BLaER1 treated with 17β-estradiol and CSF1 and Interleukin-3, amounts not matched to agents 10 nM and 100 nM (cell line): ENCODE measurements around the gene UQCRH.

Experiments
- H3K27ac ChIP-seq, 11 experiments: shearing (Covaris generic); formaldehyde crosslinking; 2 replicates each; pipeline ENCODE4 v1.8.1; 2022
- H3K27me3 ChIP-seq, 11 experiments: shearing (Covaris generic); formaldehyde crosslinking; 2 replicates each; pipeline ENCODE4 v1.8.1; 2022
- H3K36me3 ChIP-seq, 11 experiments: shearing (Covaris generic); formaldehyde crosslinking; 2 replicates each; pipeline ENCODE4 v1.8.1; 2022
- H3K4me1 ChIP-seq, 10 experiments: shearing (Covaris generic); formaldehyde crosslinking; 2 replicates each; pipeline ENCODE4 v1.8.1; 2022
- H3K4me2 ChIP-seq, 11 experiments: shearing (Covaris generic); formaldehyde crosslinking; 2 replicates each; pipeline ENCODE4 v1.8.1; 2022
- H3K4me3 ChIP-seq, 10 experiments: shearing (Covaris generic); formaldehyde crosslinking; 2 replicates each; pipeline ENCODE4 v1.8.1; 2022
- H3K9ac ChIP-seq, 11 experiments: shearing (Covaris generic); formaldehyde crosslinking; 2 replicates each; pipeline ENCODE4 v1.8.1; 2022
- H3K9me3 ChIP-seq, 11 experiments: shearing (Covaris generic); formaldehyde crosslinking; replicated peaks in 1 of 11; 2 replicates each; pipeline ENCODE4 v1.8.1; 2022
- H4K20me1 ChIP-seq, 11 experiments: shearing (Covaris generic); formaldehyde crosslinking; 2 replicates each; pipeline ENCODE4 v1.8.1; 2022
- Cebpa-rat ChIP-seq, 11 experiments: shearing (Covaris generic); IDR thresholded peaks; 2 replicates each; pipeline ENCODE4 v1.8.1; 2022

Gene UQCRH

DNA sequence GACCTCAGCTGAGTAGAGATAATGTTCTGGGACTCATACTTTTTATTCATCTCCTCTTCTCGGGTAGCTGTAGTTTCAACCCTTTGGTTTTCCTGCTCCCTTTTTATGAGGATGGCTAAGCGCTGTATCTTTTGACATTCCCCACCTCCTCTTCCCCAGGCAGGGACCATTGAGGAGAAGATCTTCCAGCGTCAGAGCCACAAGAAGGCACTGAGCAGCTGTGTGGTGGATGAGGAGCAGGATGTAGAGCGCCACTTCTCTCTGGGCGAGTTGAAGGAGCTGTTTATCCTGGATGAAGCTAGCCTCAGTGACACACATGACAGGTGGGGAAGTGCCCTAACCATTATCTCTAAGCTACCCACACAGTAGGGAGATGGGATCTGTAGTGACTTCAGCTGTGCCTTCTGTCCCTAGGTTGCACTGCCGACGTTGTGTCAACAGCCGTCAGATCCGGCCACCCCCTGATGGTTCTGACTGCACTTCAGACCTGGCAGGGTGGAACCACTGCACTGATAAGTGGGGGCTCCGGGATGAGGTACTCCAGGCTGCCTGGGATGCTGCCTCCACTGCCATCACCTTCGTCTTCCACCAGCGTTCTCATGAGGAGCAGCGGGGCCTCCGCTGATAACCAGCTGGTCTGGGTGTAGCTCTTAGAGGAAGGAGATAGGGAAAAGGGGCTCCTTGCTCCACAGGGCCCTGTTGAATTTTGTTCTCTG, 25.7 kb upstream of the UQCRH start:
- Histone ChIP-seq H4K20me1 (peaks cover 0 to 40% (median 27%) of the 10 kb centered on the region in 11 experiments; a peak in 16 of 22 replicates), H3K4me1 (peaks cover 0 to 3% (median 0%) of the 10 kb centered on the region in 10 experiments; a peak in 1 of 20 replicates), H3K4me2 (no peak overlapping the region), H3K36me3 (peaks cover 54 to 100% (median 100%) of the 10 kb centered on the region in 11 experiments), H3K9ac (no peak overlapping the region), H3K27me3 (no peaks in the 10 kb centered on the region), H3K27ac (no peak overlapping the region), H3K9me3 (no peaks in the 10 kb centered on the region), H3K4me3 (no peak overlapping the region)
- no peak for TF ChIP-seq Cebpa-rat (IDR thresholded peaks at IDR 0.05)

DNA sequence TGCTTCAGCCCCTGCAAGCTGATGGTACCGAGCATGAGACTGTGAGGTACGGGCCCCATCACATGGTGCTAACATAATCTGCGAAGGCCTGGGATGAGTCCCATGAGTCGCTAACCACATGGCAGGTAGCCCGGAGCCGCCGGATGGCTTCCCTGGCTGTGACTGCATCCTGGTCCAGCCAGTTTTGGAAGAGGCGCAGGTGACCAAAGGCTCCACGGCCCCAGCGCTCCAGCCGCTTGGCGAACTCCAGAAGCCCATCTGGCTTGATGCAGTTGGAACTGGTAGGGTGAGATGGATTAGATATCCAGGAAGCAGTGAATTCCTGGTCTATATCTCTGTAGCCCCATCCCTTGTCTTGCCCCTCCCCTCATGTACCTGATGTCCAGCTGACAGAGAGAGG, 24.7 kb upstream of the UQCRH start:
- no peak overlapping the region for H3K4me3 ChIP-seq
- H3K27me3 ChIP-seq: no peaks in the 10 kb centered on the region
- H3K9ac ChIP-seq: no peak overlapping the region
- H3K36me3 ChIP-seq: peaks cover 63 to 100% (median 100%) of the 10 kb centered on the region in 11 experiments
- no peak for TF ChIP-seq Cebpa-rat (IDR thresholded peaks at IDR 0.05)
- no peaks in the 10 kb centered on the region for H3K9me3 ChIP-seq
- H3K27ac ChIP-seq: no peak overlapping the region
- peaks cover 0 to 41% (median 30%) of the 10 kb centered on the region in 11 experiments; a peak in 16 of 22 replicates for H4K20me1 ChIP-seq
- peaks cover 0 to 3% (median 0%) of the 10 kb centered on the region in 10 experiments; a peak in 1 of 20 replicates for H3K4me1 ChIP-seq
- no peak overlapping the region for H3K4me2 ChIP-seq

DNA sequence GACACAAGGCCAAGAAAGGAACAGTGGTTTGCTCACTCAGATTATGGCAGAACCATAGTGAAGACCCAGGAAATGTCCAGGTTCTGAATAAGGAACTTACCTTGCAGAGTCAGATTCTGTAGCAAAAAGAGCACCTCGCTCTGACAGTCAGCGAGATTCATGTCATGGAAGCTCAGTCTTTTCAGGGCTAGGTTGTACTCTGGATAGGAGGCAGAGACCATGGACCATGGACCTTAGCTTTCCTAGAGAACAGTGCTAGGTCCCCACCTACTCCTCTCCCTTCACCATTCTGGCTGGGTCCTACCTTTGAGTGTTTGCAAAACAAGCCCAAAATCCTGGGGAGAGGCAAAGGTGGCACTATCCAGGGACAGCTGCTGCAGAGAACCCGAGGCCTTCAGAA, 23.4 kb upstream of the UQCRH start:
- Histone ChIP-seq H3K9me3 (no peaks in the 10 kb centered on the region), H3K27me3 (no peaks in the 10 kb centered on the region), H3K27ac (no peak overlapping the region), H4K20me1 (peaks cover 6 to 51% (median 41%) of the 10 kb centered on the region in 11 experiments; a peak in 18 of 22 replicates), H3K4me2 (no peak overlapping the region), H3K36me3 (peaks cover 75 to 100% (median 100%) of the 10 kb centered on the region in 11 experiments), H3K9ac (no peak overlapping the region), H3K4me3 (no peak overlapping the region), H3K4me1 (peaks cover 0 to 3% (median 0%) of the 10 kb centered on the region in 10 experiments; a peak in 1 of 20 replicates)
- no peak for TF ChIP-seq Cebpa-rat (IDR thresholded peaks at IDR 0.05)

DNA sequence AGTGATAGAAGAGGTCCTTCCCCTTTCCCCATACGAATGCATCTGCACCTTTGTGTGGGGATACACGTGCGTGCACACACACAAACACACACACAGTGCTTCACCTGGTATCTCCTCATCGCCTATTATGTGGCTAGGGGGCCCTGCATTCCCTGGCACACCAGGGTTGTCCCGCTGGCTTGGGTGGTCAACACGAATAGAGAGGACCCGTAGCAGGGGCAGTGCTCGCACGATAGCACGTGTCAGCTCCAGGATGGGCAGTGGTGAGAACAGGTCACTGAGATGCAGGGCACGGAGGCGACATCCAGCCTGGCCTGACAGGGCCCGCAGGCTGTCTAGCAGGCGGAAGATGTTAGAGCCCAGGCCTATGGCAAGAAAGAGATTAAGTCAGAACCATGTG, 22.5 kb upstream of the UQCRH start:
- no peak overlapping the region for H3K4me3 ChIP-seq
- H4K20me1 ChIP-seq: peaks cover 7 to 60% (median 50%) of the 10 kb centered on the region in 11 experiments; a peak in 20 of 22 replicates
- no peak for TF ChIP-seq Cebpa-rat (IDR thresholded peaks at IDR 0.05)
- peaks cover 0 to 3% (median 0%) of the 10 kb centered on the region in 10 experiments; a peak in 1 of 20 replicates for H3K4me1 ChIP-seq
- H3K27me3 ChIP-seq: no peaks in the 10 kb centered on the region
- no peak overlapping the region for H3K27ac ChIP-seq
- no peak overlapping the region for H3K4me2 ChIP-seq
- H3K36me3 ChIP-seq: peaks cover 85 to 100% (median 100%) of the 10 kb centered on the region in 11 experiments
- H3K9me3 ChIP-seq: no peaks in the 10 kb centered on the region
- no peak overlapping the region for H3K9ac ChIP-seq

DNA sequence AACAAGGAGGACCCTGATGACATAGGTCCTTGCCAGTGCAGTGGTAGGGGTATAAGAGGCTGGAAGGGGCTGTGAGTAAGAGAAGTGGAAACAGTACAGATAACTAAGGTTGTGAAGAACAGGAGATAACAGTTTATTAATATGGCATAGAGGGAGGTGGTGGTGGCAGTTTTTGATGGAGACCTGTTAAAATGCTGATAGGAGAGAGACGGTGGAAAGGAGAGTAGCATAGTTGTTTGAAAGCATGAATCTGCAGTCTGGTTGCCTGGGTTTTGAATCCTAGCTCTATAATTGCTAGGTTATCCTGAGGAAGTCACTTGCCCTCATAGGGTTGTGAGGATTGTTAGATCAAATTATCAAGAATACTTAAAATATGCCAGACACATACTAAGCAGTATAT, 19.4 kb upstream of the UQCRH start:
- Histone ChIP-seq H3K4me3 (no peak overlapping the region), H3K36me3 (peaks cover 77 to 100% (median 98%) of the 10 kb centered on the region in 11 experiments), H3K27ac (no peak overlapping the region), H3K4me2 (no peak overlapping the region), H3K9me3 (no peaks in the 10 kb centered on the region), H3K9ac (no peak overlapping the region), H3K4me1 (peaks cover 0 to 14% (median 5%) of the 10 kb centered on the region in 10 experiments; a peak in 10 of 20 replicates), H4K20me1 (peaks cover 7 to 88% (median 58%) of the 10 kb centered on the region in 11 experiments; a peak in 20 of 22 replicates), H3K27me3 (no peaks in the 10 kb centered on the region)
- TF ChIP-seq Cebpa-rat (IDR thresholded peaks at IDR 0.05): no peak

DNA sequence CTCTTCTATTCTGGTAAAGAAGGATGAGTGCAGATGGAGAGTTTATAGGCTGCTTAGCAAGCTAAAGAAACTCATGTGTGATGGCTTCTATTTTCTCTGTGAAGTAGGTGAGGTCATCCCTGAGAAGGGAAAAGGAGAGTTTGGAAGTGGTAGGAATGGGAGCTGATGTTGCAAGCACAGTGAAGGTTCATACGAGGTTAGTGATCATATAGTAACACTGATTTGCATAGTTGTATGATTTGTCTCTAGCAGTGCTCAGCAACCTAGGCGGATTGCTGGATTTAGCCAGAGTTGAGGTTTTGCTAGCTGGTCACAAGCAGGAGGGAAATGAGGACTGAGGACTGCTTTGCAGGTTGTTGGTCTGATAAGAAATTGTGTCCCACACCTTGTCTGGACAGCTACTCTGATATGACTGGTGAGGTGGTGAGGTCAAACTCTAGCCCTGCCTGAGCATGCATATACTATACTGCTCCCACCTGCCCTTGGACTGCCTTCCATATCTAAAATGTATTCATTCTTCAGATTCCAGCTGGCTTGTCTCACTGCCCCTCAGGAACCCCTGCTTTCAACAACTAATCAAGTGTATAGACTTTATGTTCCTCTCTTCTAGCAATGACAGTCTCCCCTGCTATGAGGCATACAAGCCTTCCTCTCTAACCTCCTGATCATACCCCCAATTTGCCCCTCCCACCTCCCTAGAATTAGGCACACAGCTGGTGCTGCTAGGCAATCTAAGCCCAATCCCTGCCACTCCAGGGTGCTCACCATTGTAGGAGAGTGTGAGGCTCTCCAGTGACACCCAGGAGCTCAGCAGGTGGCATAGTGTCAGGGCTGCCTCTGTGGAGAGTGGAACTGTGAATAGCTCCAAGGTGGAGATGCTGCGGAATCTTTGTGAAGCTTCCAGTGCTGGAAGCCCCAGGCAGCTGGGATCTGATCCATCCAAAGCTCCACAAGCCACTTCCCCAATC, 18.6 kb upstream of the UQCRH start:
- Histone ChIP-seq H3K36me3 (peaks cover 68 to 100% (median 98%) of the 10 kb centered on the region in 11 experiments), H3K4me1 (peaks cover 0 to 23% (median 5%) of the 10 kb centered on the region in 10 experiments; a peak in 10 of 20 replicates), H3K27ac (no peak overlapping the region), H3K9ac (no peak overlapping the region), H4K20me1 (peaks cover 7 to 97% (median 58%) of the 10 kb centered on the region in 11 experiments; a peak in 20 of 22 replicates), H3K4me3 (no peak overlapping the region), H3K27me3 (no peaks in the 10 kb centered on the region), H3K4me2 (no peak overlapping the region), H3K9me3 (no peaks in the 10 kb centered on the region)
- no peak for TF ChIP-seq Cebpa-rat (IDR thresholded peaks at IDR 0.05)

DNA sequence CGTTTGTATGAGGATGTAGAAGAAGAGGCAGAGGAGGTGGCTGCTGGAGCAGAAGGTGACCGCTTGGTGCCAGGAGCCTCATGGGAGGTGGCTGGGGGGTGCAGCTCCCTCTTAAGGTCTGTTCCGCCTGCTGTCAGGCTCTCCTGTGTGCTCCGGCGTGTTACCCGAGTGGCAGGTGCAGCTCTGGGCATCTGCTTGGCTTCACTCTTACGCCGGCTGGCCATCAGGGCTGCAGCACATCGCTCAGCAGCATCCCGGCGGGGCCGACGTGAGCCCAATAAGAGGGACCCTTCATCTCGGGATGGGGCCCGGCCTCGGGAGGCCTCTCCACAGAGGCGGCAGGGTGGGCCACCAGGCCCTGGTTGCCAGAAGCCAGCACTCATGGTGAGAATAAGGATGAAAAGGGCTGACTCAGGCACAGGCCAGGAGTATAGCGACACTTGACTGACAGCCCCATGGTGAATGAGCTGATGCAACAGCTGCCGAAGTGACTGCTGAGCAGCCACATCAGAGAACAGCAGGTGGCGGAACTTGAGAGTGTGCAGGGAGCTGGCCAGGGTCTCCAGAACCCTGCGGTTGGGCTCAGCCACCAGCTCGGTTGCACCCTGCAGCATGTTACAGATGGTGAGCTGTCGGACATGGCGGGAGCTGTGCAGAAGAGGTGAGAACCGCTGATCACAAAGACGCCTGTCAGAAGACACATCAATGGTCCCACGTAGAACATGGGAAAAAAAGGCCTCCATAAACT, 17.6 kb upstream of the UQCRH start:
- Histone ChIP-seq H3K36me3 (peaks cover 60 to 100% (median 95%) of the 10 kb centered on the region in 11 experiments), H3K4me2 (no peak overlapping the region), H4K20me1 (peaks cover 3 to 91% (median 52%) of the 10 kb centered on the region in 11 experiments; a peak in 20 of 22 replicates), H3K27me3 (no peaks in the 10 kb centered on the region), H3K4me1 (peaks cover 0 to 30% (median 5%) of the 10 kb centered on the region in 10 experiments; a peak in 10 of 20 replicates), H3K9me3 (no peaks in the 10 kb centered on the region), H3K4me3 (no peak overlapping the region), H3K9ac (no peak overlapping the region; a peak in 1 of 22 replicates), H3K27ac (no peak overlapping the region)
- no peak for TF ChIP-seq Cebpa-rat (IDR thresholded peaks at IDR 0.05)

DNA sequence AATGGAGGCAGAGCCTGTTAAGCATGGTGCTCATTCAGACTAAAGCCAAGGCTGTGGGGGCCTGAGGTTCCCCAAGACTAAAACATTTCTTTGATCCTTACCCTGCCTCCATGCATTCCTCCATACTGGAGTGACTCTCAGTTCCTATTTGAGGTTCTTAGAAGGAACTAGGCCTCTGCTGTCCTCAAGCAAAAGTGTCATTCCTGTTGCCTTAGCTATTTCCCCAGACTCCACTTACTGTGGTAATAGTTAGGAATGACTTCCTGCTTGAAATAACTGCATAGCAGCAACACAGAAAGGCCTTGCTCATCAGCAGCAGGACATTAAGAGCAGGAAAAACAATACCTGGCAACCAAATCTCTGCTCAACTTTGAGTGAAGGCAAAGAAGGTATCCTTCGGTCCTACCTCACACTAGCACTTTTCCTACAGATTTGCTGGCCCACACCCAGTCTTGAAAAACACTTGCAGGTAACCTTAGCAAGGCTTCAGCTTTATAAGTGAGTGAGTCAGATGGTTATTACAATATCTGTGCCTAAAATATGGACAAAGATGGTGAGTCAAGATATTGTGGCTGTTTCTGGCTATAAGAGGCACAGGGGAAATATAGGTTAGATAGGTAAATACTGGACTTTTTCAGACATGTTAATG, 14.9 kb upstream of the UQCRH start:
- Histone ChIP-seq H3K27ac (peak overlapping the region in 3 of 11 experiments; percentile 12 to 36 (median 22); a peak in 5 of 22 replicates), H3K9me3 (no peaks in the 10 kb centered on the region), H3K36me3 (peaks cover 55 to 100% (median 90%) of the 10 kb centered on the region in 11 experiments), H3K4me1 (peaks cover 0 to 30% (median 4%) of the 10 kb centered on the region in 10 experiments; a peak in 9 of 20 replicates), H3K27me3 (no peaks in the 10 kb centered on the region), H3K4me3 (no peak overlapping the region), H4K20me1 (peaks cover 0 to 79% (median 37%) of the 10 kb centered on the region in 11 experiments; a peak in 20 of 22 replicates), H3K9ac (peak overlapping the region in 2 of 11 experiments; percentile 10 to 43; a peak in 1 of 22 replicates), H3K4me2 (peak overlapping the region in 5 of 11 experiments; percentile 1 to 67 (median 24); a peak in 8 of 22 replicates)
- TF ChIP-seq Cebpa-rat (IDR thresholded peaks at IDR 0.05): no peak
